ENCODE data around the gene NUP62.
"Not testable (repeated sequence)": the region's sequence is repeated elsewhere in the genome, so short reads cannot be mapped to it uniquely, and the experiment has no call there.

The NUP62 gene

DNA sequence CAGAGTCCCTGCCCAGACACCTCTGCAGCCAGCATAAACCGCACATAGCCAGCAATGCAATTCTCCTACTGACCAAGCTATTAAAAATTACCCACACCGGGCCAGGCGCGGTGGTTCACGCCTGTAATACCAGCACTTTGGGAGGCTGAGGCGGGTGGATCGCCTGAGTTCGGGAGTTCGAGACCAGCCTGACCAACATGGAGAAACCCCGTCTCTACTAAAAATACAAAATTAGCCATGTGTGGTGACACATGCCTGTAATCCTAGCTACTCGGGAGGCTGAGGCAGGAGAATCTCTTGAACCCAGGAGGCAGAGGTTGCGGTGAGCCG lies 4.5 kb downstream of the NUP62 start:
- not testable (repeated sequence) for DNase-seq (ENCODE audit: low read depth in 2 of 2)

DNA sequence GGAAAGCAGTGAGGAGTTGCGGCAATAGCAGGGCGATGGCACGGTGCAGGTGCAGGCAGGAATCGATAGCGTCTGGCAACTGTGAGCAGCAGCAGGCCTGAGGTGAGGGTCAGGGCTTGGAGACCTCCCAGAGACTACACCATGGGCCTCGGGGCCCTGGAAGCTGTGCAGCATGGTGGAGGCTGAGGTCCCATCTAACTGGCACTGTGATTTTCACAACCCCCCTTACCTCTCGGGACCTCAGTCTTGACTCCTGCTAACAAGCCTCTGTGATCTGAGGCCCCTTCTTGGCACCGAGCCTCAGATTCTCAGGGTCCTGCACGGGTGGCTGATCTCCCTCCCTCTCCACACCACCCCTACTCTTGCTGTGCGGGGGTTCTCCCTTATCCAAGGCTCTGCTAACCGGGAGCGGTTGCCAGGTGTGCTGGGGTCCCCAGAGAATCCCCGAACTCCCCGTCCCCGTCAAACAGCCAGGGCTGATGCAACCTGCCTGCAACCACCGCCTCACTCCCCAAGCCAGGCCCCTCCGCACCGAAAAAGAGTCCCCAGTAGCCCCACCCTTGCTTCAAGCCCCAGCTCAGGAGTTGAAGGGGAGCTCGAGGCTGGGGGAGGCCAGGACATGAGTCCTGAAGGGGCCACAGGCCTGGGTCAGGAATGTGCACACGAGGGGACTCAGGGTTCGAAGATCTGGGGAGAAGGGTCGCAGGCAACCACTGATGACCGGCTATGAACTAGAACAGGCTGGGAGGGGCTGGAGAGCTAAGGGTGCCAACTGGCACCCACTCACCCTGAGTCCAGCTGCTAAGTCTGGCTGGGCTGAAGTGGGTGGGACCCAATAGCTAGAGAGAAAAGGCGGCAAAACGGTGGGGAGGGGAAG lies 5.1 kb downstream of the NUP62 start:
- no peak for DNase-seq (ENCODE audit: low read depth in 2 of 2)

DNA sequence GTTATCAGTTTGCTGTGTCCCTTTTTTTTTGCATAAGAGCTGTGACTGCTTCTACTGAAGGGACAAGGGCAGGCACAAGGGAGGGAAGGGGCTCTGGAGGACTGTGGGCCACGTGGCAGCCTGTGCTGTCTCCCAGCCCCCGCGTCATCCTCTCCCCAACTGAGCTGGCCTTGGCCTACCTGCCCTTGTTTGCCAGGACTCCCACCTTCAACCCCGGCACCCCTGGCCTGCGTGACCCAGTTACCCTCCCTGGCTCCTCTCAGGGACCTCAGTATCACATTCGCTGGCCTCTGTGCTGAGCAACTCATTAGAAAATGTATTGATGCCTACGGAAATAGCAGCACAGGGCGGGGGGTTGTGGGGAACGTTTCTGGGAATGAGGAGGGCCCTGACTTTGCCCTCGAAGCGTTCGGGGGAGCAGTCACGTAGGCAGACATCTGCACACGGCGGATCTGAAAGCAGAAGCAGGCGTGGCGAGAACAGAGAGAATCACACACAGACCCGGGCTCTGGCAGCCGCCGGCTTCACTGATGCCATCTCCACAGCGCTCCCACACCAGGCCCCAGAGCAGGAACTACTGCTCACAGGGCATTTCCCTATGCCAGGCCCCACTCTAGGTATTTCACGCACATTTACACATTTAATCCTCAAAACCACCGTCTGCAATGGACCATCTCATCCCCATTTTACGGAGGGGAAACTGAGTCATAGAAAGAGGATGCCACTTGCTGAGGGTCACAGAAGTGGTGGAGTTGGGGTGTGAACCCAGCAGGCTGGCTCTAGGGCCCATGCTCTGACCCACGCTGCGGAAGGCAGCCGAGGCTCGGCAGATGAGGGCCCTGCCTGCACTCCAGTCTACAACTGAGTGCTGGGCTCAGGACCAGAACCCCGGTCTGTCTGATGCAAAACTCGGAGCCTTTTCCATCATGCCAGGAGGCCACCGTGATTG lies 6.0 kb downstream of the NUP62 start:
- no peak for DNase-seq (ENCODE audit: low read depth in 2 of 2)

DNA sequence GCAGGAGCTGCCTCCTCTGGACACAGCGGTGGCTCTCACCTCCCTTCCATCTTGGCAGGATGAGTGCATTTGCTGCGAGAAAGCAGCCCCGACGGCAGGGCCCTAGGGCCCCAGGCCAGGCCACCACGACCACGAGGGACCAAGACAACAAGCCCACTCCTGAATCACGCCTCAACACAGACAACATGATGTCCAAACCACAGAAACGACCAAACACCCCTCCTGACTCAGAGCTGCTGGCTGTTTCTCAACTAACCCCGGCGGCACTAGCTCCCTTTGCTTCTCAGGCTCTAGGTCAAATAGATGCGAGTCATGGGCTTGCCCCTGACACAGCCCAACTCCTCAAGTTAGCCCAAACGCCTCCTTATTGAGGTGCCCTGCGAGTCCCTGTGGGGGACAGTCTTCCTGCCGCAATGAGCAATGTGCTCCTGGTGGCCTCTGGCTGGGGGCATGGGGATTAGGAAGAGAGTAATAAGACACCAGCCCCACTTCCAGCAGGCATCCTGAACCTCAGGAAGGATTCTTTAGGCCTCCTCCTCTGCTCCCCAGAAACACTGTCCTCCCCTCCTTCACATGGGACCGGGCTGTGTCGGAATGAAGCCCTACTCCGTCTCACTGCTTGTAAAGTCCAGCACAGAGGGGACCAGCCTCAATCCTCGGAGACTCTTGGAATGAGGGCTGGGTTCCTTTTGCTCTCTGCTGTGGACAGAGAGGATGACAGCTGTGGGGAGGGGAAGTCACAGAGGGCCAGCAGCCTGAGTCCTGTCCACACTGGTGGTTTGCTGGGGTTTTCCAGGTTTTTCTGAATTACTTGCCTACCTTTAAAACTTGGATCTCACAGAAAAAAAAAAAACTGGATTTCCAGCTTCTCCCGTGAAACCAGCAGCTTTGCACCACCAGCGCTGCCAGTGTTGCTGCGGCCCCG lies 7.2 kb downstream of the NUP62 start:
- no peak for DNase-seq (ENCODE audit: low read depth in 2 of 2)

DNA sequence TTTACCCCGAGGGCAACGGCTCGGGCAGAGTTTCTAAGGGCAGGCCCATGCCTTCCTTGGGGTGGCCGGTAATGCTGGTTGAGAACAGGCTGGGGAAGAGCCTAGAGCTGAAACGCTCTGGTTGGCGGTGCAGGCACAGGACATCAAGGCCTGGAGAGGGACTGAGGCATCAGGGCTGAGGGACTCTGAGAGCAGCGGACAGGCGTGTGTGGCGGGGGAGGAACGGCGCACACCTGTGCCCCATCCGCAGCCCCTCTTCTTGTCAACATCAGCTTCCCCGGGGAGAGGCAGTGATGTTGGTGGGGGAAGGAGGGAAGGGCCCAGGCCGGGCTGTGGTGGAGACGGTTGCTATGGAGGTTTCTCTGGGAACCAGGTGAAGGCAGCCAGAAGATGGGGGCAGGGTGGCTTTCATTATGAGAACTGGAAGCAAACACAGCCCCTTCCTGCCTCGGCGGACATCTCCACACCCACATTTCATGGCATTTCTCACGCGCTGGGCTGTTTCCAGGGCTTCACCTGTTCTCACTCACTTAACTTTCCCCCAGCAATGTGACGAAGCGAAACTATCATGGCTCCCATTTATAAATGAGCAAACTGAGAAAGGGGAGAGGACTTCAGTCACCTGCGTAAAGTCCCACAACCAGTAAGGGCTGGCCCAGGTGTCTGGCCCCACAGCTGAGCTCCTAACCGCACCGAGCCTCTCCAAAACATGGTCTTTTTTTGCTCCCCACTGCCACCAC lies 8.5 kb downstream of the NUP62 start:
- no peak for DNase-seq (ENCODE audit: low read depth in 2 of 2)

DNA sequence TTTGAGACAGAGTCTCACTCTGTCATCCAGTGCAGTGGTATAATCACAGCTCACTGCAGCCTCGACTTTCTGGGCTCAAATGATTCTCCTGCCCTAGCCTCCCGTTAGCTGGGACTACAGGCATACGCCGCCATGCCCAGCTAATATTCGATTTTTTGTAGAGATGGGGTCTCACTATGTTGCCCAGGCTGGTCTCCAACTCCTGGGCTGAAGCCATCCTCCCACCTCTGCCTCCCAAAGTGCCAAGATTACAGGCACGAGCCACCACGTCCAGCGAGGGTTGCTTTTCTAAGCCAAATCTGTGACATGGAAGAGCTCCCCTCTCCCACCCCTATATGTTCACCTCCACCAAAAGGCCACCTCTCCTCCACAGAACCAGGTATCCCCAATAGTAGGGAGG lies 11.2 kb downstream of the NUP62 start:
- DNase-seq (ENCODE audit: low read depth in 2 of 2) = no peak

DNA sequence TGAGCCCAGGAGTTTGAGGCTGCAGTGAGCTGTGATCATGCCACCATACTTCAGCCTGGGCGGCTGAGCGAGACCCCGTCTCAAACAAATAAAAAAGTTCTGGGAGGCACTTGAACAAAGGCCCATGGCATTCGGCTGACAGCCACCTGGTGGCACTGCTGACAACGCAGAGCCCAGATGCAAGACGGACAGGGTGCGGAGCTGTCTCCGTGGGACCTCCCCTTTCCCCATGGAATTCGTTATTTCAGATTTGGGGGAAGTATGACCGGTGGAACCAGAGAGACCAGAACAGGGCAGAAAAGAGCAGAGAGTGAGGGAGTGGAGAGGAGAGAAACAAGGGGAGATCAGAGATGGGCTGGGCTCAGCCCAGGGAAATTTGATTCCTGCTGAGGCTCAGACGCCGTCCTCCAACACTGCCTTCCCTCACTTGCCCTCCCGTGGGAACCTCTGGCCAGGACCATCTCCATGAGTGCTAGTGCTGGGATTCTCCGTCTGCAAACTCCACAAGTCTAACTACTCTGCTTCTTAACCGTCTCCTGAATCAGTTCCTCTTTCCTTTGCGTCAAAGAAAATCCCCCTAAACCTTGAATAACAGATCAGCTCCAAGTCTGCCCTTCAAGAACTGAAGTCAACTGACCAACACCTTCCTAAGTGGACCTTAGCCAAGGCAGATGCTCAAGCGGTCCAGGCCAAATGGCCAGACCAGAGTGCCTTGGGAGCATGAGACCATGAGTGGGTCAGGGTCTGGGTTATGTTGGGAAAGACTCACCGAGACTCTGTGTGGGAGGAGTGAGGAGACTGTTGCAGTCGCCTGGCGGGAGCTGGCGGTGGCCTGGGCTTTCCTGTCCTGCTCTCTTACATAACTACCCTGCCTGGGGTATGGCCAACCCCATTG lies 12.2 kb downstream of the NUP62 start:
- no peak for DNase-seq (ENCODE audit: low read depth in 2 of 2)

DNA sequence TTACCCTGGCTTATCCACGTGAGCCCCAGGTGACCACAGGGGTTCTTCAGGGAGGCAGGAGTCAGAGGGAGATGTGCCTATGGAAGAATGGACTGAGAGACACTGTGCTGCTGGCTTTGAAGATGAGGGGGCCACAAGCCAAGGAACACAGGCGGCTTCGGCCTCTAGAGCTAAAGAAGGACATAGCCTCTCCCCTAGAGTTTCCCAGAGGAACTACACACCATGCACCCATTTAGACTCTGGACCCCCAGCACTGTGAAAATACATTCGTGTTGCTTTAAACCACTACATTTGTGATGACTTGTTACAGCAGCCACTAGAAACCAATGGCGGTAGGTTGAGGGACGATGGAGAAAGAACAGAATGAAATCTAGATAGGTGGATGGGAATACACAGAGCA lies 14.0 kb downstream of the NUP62 start:
- no peak for DNase-seq (ENCODE audit: low read depth in 2 of 2)

DNA sequence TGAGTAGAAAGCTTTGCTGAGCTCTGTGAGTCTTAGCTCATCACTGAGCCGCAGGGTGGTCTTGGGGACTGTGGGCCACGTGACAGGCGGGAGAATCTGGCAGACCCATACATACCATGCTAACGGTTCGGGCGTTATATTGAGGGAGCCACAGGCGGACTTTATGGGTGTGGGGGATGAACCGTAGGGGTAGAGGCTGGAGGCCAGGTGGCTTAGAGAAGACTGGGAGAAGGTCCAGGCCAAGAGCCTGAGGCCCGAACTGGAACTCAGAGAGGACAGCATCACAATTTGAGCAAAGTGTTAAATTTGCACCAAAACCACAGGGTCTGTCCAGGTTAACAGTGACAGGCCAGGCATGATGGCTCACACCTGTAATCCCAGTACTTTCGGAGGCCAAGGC lies 15.6 kb downstream of the NUP62 start:
- DNase-seq (ENCODE audit: low read depth in 2 of 2) = no peak

DNA sequence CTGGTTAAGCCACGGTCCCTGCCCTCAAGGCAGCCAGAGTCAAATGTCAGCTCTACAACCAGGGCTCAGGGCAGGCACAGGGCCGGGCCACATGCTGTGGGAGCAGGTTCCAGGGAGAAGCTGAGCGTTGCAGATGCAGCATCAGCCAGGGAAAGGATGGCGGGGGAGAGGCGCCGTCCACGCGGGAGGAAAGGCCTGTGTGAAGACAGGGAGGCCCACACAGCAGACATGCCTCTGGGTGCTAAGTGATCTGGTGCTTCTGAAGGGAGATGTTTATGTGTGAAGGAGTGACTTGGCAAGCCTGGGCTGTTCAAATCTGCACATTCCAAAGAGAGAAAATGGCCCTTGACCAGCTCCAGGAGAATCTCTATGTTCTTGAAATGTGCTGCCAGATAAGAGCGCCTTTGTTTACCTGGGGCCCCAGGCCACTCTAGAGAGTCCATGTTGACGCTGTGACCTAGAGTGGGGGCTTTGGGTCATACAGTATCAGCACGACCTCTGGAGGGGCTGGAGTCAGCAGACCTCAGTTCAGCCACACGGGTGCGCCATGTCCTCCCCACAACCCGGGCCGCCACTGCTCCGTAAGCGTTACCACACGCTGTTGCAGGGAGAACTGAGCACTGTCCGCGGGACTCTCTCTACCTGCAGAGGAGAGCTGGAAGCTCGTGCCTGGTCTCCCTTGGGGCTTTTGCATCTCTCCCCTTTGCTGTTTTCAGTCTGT lies 16.2 kb downstream of the NUP62 start:
- DNase-seq (ENCODE audit: low read depth in 2 of 2) = no peak

DNA sequence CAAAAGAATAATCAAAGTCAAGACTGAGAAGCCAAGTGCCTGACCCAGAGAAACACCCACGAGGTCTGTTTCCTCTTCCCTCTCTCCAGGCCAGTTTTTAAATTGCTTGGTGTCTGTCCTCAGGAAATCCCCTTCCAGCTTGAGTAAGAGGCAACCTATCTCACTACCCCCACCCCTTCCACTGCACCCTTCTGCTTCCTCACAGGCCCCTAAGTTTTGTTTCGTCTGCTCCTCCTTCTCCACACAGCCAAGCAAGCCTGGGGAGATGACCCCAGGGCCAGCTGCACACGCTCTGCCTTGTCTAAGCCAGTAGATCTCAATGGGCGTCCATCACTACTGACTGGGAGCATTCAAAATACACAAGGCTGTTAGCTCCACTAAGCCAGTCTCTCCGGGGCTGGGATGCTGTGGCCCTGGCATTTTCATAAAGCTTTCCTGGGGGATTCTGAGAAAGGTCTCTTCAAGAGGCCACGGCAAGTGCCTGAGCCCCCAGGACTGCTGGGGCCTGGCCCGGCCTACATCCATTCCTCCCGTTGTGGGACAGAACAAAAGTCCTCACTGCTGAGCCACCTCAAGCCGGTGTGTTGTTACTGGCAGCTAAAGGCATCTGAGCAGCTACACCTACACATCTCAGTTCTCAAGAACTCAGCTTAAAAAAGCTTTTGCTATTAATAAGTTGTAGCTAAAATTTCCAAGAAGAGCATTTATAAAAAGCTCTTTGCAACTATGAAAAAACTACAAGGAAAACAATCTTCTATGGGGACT lies 17.7 kb downstream of the NUP62 start:
- no peak for DNase-seq (ENCODE audit: low read depth in 2 of 2)

DNA sequence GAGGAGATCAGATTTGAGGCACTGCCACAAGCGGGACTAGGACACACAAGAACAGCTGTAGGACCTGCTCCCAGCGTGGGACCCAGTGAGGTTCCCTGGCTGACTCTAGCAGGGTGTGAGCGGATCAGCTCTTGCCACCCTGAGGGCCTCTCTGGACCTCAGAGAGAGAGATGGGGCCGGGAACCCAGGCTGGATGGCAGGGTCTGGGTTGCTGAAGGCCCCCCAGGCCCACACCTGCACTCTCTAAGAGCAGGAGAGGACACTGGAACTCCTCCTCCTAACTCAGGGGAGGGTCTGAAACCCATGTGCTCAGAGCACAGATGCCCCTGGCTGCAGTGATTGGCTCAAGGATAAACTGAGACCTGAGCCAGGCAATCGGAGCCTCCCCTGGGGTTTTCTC lies 19.1 kb downstream of the NUP62 start:
- DNase-seq (ENCODE audit: low read depth in 2 of 2) = no peak

DNA sequence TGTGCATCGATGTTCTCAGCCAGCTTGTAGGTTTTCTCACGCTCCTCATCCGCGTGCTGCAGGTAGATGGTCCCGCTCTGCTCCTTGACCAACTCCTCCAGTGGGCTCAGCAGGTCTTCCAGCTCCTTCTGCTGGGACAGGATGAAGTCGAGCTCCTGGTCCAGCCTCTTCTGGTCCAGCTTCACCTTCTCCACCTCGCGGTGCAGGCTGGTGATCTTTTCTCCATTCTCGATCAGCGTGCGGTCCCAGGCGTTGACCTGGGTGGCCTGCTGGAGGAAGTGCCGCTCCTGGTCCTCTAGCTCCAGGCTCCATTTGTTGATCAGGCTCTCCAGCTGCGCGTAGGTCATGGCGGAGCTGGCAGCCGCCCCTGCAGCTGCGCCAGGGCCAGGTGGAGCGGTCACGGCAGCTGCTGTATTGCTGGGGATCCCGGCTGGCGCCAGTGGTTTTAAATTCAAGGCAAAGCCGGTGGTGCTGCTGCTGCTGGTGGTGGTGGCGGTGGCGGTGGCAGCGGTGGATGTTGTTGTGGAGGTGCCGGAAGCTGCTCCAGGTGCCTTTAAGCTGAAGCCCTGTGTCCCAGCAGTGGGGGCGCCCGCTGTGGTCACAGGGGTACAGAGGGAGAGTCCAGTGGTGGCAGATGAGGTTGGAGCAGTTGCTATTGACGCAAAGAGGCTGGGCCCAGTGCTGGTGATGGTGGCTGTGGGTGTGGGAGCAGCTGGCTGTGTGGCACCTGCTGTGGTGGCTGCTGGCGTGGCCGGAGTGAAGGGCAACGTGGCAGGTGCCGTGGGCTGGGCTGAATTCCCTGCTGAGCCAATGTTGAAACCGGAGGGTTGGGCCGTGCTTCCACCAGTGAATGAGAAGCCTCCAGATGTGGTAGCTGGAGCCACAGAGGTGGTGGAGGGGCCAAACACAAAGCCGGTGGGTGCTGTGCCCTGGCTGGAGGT lies 20.6 kb downstream of the NUP62 start:
- DNase-seq (ENCODE audit: low read depth in 2 of 2) = no peak

DNA sequence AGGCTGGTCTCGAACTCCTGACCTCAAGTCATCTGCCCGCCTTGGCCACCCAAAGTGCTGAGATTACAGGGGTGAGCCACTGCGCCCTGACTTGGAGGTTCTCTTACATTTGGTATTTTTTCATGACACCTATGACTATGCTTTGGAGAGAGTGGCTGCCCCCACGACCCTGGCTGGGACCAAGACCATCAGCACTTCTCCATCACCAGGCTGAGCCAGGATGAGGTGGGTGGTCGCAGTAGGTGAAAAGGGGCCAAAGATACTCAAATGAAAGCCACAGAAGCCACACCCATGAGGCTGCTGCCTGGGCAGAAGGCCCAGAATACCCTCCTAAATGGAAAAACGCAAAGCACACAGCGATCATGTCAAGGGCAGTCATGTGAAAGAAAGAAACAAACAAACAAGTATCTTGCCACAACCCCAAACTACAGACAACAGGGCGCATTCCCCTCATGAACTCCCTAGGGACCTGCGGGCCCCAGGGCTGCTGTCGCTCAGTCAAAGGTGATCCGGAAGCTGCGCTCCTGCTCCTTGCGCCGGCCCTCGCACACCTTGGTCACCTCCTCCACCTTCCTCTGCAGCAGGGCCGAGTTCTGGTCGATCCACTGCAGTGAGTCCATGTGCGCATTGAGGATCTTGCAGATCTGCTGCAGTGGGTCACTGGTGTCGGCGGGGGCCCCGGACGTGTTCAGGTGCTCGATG lies 21.4 kb downstream of the NUP62 start:
- DNase-seq (ENCODE audit: low read depth in 2 of 2) = no peak

DNA sequence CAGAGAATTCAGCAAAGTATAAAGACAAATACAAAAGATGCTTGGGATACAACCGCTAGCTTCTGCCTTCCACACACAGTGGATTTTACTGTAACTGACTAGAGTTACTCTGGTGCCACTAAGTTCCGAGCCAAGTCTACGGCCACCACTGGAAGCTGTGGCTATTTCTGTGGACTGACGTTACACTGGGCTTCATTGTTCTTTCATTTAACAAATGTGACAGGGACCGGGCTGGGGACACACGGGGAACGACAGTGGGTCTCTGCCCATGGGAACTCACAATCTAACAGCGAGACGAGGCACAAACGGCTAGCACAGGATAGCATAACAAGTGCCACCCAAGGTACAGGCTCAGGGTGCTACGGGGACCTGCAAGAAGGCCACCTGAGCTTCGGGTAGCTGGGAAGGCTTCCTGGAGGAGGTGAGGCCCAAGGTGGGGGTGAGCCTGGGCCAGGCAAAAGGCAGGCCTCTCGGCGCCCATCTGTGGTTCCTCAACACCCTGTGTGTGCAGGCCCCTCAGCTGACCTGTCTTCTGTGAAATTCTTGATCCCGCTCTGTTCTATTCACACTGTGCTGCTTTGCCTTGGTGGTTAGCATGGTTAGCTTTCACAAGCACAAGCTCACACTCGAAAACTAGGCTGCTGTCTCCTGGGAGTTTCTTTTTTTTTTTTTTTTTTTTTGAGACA lies 22.3 kb downstream of the NUP62 start:
- DNase-seq (ENCODE audit: low read depth in 2 of 2) = no peak

DNA sequence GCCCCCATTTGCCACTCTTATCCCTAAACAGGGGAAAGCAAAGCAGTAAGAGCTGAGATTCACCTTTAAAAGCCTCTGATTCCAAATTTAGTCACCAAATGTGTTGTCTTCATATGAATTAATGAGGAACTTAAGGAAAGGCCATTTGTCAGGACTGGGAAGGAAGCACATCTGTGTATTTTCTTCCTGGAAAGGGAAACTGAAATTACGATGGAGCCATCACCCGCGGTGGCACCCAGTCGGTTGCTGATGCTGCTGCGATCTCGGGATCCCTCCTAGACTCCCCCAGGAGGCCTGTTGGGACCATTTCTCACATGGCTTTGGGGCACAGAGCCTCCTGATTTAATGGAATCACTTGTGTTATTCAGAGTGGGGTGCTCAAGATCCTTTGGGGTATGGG lies 25.2 kb downstream of the NUP62 start:
- DNase-seq (ENCODE audit: low read depth in 2 of 2) = no peak
